BE2C (cell line): ENCODE data around the gene TUFT1.

Experiments
- DNase-seq: peaks from one replicate; pipeline ENCODE4 v3.0.0-alpha.2; 2020
- H3K27me3 ChIP-seq: fragments of 250-450 bp; sonication (Bioruptor Pico); 2 replicates; pipeline ENCODE4 v1.5.1; 2020; ENCODE audit warnings: mild to moderate bottlenecking
- H3K36me3 ChIP-seq: fragments of 250-450 bp; sonication (Bioruptor Pico); 2 replicates; pipeline ENCODE4 v1.5.1; 2020; ENCODE audit warnings: mild to moderate bottlenecking
- H3K4me1 ChIP-seq: fragments of 250-450 bp; sonication (Bioruptor Pico); 2 replicates; pipeline ENCODE4 v1.5.1; 2020
- H3K4me3 ChIP-seq: 2 replicates; pipeline ENCODE4 v1.5.1; 2011; ENCODE audit warnings: low read depth, low read length
- H3K9me3 ChIP-seq: fragments of 250-450 bp; sonication (Bioruptor Pico); 2 replicates; pipeline ENCODE4 v1.5.1; 2020
- TF ChIP-seq, protein P1 (sequence below): IDR thresholded peaks from 2 replicates; pipeline ENCODE4 v1.5.1; 2012; ENCODE audit warnings: mild to moderate bottlenecking, low read depth, low read length

The TUFT1 gene

DNA sequence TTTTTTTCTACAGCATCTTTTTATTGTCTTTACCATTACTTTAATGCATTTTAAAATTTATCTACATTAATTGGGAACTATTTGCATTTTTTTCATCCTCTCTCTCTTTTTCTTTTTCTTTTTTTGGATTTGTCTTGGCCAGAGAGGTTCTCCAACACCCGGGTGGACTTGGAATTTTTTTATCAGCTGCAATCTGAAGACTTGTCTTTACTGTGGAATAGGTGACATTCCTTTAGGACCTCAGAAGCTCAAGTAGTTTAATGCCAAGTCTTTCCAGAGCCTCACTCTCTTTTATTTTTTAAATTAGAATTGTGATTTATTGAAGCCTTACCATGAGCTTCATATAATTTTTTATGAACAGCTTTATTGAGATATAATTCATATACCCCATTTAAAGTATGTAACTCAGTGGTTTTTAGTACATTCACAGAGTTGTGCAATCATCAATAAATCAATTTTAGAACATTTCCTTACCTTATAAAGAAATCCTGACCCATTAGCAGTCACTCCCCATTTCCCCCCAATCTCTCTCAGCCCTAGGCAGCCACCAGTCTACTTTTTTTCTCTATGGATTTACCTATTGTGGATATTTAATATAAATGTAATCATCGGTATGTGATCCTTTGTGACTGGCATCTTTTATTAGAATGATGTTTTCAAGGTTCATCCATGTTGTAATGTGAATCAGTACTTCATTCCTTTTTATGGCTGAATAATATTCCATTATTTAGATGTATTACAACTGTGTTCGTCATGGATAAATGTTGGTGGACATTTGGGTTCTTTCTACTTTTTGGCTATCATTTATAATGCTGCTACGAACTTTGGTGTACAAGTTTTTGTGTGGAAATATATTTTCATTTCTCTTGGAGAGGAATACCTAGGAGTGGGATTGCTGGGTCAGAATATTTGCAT is 6.2 kb downstream of the TUFT1 start:
- no peaks in the 10 kb centered on the region for H3K9me3 ChIP-seq
- no peak for DNase-seq
- no peaks in the 10 kb centered on the region for H3K36me3 ChIP-seq
- no peak overlapping the region for H3K4me3 ChIP-seq
- TF ChIP-seq, protein P1, sequence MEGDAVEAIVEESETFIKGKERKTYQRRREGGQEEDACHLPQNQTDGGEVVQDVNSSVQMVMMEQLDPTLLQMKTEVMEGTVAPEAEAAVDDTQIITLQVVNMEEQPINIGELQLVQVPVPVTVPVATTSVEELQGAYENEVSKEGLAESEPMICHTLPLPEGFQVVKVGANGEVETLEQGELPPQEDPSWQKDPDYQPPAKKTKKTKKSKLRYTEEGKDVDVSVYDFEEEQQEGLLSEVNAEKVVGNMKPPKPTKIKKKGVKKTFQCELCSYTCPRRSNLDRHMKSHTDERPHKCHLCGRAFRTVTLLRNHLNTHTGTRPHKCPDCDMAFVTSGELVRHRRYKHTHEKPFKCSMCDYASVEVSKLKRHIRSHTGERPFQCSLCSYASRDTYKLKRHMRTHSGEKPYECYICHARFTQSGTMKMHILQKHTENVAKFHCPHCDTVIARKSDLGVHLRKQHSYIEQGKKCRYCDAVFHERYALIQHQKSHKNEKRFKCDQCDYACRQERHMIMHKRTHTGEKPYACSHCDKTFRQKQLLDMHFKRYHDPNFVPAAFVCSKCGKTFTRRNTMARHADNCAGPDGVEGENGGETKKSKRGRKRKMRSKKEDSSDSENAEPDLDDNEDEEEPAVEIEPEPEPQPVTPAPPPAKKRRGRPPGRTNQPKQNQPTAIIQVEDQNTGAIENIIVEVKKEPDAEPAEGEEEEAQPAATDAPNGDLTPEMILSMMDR, result no peak
- H3K27me3 ChIP-seq, result no peaks in the 10 kb centered on the region
- H3K4me1 ChIP-seq, result no peaks in the 10 kb centered on the region

DNA sequence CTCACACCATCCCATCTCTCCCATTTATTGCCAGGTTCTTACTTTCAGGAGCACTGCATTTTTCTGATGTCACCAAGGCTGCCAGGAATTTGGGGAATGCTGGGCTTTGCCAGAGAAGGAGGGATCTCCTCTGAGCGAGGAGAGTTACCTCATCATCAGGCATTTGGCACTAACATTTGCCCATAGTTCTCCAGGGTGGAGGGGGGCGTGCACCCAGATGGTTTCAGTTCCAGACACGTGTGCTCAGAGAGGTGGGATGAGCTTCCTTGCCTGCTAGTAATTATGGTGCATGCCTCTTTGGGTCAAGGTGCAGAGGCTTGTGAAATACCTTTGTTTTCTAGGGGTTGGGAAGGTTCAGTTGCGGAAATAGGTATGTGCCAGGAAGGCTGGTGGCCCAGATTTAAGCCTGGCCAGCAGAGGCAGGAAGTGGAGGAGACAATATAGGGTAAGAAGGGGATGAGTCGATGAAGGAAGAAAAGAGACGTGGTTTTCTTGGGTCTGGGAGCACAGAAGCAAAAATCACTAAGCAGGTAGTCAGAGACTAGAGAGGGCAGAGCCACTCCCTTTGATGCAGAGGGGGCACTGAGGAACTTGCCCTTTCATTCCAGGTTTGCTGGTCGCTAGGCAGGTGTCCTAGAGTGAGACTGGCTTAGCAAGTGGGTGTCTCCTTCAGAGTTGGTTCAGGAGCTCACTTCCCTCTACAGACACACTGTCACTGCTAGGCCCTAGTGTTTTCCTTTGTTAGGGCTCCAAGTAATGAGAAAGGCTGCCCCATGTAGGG is 7.2 kb downstream of the TUFT1 start:
- no peaks in the 10 kb centered on the region for H3K4me1 ChIP-seq
- TF ChIP-seq, protein P1, result no peak
- no peak overlapping the region for H3K4me3 ChIP-seq
- no peaks in the 10 kb centered on the region for H3K9me3 ChIP-seq
- no peaks in the 10 kb centered on the region for H3K36me3 ChIP-seq
- DNase-seq, result no peak
- H3K27me3 ChIP-seq, result no peaks in the 10 kb centered on the region

- Histone ChIP-seq H3K4me3 (no peak overlapping the region), H3K9me3 (no peaks in the 10 kb centered on the region), H3K27me3 (no peaks in the 10 kb centered on the region), H3K4me1 (no peaks in the 10 kb centered on the region), H3K36me3 (no peaks in the 10 kb centered on the region)
- TF ChIP-seq, protein P1, result no peak
- DNase-seq, result no peak
Observed at GRCh38 chr1:151547900-151548230, 7.8 kb downstream of the TUFT1 start.

- Histone ChIP-seq H3K36me3 (no peaks in the 10 kb centered on the region), H3K9me3 (no peaks in the 10 kb centered on the region), H3K4me3 (no peak overlapping the region), H3K27me3 (no peaks in the 10 kb centered on the region), H3K4me1 (no peaks in the 10 kb centered on the region)
- TF ChIP-seq, protein P1, result no peak
- no peak for DNase-seq
Observed at GRCh38 chr1:151549199-151549598, 9.1 kb downstream of the TUFT1 start.

DNA sequence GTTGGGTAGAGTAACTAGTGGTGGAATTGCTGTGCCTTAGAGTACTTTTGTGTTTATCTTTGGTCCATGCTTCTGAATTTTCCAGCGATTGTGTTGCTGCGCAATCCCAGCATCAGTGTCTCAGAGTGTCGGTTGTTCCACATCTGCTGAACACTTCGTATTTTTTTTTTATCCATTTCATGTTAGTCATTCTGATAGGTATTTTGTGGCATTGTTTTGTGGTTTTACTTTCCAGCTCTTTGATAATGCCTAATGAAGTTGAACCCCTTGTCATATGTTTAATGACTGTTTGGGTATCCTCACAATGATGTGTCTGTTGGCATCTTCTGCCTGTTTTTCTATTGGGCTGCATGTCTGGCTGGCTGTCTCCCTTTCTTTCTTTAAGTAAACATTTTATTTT is 13.6 kb downstream of the TUFT1 start:
- no peaks in the 10 kb centered on the region for H3K4me1 ChIP-seq
- TF ChIP-seq, protein P1, result no peak
- DNase-seq, result no peak

GRCh38 chr1:151556052-151556451 is 15.9 kb downstream of the TUFT1 start:
- H3K36me3 ChIP-seq, result no peaks in the 10 kb centered on the region
- H3K4me1 ChIP-seq, result no peaks in the 10 kb centered on the region
- DNase-seq, result no peak
- no peak overlapping the region for H3K4me3 ChIP-seq
- H3K27me3 ChIP-seq, result no peaks in the 10 kb centered on the region
- H3K9me3 ChIP-seq, result peaks cover 3% of the 10 kb centered on the region; the same call in 1 of the 2 replicates
- TF ChIP-seq, protein P1, result no peak

More for the DNA sequence above, 13.6 kb downstream of the TUFT1 start:
- H3K9me3 ChIP-seq, result peaks cover 3% of the 10 kb centered on the region; the same call in 1 of the 2 replicates
- H3K4me3 ChIP-seq, result no peak overlapping the region
- H3K36me3 ChIP-seq, result no peaks in the 10 kb centered on the region
- no peaks in the 10 kb centered on the region for H3K27me3 ChIP-seq
